ENCODE data around the gene ZNF831.

DNA sequence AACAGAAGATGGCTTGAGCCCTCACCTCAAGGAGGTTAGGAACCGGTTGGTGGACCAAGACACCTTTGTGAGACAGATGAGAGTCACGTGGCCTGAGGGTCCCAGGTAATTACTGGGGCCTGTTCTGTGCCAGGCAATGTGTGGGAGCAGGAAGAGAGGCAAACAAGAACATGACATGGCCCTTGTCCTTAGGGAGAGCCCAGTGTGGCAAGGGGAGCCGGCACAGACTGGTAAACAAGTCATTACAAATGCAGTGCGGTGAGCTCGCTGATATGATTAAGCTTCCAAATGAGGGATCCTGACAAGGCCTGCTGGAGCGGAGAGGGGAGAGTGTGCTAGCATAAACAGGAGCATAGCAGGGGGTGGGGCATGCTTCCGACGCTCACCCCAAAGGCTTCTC lies 55.6 kb downstream of the ZNF831 start:
- TF ChIP-seq POLR2A (IDR thresholded peaks at IDR 0.05; ENCODE audit: low read depth, low read length) (no peak), POLR2AphosphoS5 (IDR thresholded peaks at IDR 0.05; ENCODE audit: low read depth, low read length) (no peak)
